AG04449 (cell line): ENCODE data around the gene CDC27.
"Not testable (repeated sequence)": the region's sequence is repeated elsewhere in the genome, so short reads cannot be mapped to it uniquely, and the experiment has no call there.

Experiments used
- CTCF ChIA-PET: fragments of 350-600 bp; formaldehyde crosslinking; extraction: SDS; loops from one replicate; lab custom pipeline; 2021; ENCODE audit warnings: antibody characterized with exemption; lab: Yijun Ruan, JAX
- POLR2A ChIA-PET: fragments of 400-600, 350-600 bp; formaldehyde crosslinking; extraction: SDS; loops from one replicate; lab custom pipeline; 2020; ENCODE audit warnings: antibody characterized with exemption, inconsistent platforms; lab: Yijun Ruan, JAX
- DNase-seq: peaks from one replicate; pipeline ENCODE4 v3.0.0-alpha.2; 2010; ENCODE audit warnings: low read depth, low spot score
- H3K4me3 ChIP-seq: 2 replicates; pipeline ENCODE4 v1.5.1; 2011; ENCODE audit warnings: low read depth, mild to moderate bottlenecking, control low read depth, low read length
- CTCF ChIP-seq: IDR thresholded peaks from one replicate; pipeline ENCODE4 v1.5.1; 2011; ENCODE audit warnings: mild to moderate bottlenecking, moderate library complexity, low read length, control low read depth, inconsistent platforms; ENCODE audit not compliant: insufficient read depth; ENCODE audit errors: missing control alignments

Gene CDC27

DNA sequence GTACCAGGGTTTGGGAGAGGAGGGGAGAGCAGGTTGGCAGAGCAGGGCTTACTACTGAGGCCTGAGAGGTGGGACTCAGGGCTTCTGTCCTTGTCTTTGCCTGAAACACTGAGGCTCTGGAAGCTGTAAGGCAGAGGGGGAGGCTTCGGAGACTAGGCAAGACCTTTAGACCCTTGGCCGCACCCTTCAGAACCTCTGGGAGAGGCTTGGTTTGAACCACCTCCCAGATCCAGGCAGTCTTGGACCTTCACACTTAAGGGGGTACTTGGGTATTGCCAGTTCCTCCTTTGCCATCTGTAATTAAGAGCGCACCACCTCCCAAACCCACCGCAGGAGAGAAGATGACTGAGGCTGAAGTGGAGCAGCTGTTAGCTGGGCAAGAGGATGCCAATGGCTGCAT, 33.0 kb upstream of the CDC27 start:
- DNase-seq: no peak
- TF ChIP-seq CTCF: no peak
- ChIA-PET CTCF (interaction anchor here (1.3 kb wide), 1 partner anchor 9 kb away, joined by 4 read pairs; no protein-coding TSS in a partner anchor), POLR2A (no interaction called here)
- H3K4me3 ChIP-seq: no peak overlapping the region

DNA sequence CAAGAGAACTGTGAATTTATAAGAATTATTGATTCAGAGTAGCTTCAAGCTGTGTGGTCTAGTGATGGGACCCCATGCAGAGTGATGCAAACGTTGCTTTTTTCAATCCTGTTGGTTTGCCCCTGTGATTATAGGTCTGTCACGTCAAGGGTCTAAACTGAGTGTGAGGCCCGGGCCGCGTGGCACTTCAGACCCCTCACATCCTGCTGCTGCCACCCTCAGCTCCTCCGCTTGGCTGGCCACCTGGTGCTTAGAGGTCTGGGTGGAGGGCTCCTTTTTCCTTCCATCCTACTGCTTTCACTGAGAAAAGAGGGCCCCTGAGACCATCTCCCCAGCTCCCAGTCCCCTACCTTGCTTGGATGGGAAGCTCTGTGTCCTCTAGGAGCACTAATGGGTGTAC, 32.1 kb upstream of the CDC27 start:
- H3K4me3 ChIP-seq: no peak overlapping the region
- CTCF ChIA-PET: interaction anchor here (0.8 to 2.4 kb wide), 4 partner anchors 11 to 95 kb away, joined by 4 to 10 read pairs (median 4); no protein-coding TSS in a partner anchor
- no peak for TF ChIP-seq CTCF
- POLR2A ChIA-PET: no interaction called here
- no peak for DNase-seq

GRCh38 chr17:47220531-47220999, 31.5 kb upstream of the CDC27 start:
- TF ChIP-seq CTCF: no peak
- CTCF ChIA-PET: interaction anchor here (0.8 to 2.4 kb wide), 4 partner anchors 10 to 95 kb away, joined by 4 to 10 read pairs (median 4); no protein-coding TSS in a partner anchor
- H3K4me3 ChIP-seq: no peak overlapping the region
- POLR2A ChIA-PET: no interaction called here
- DNase-seq: no peak

DNA sequence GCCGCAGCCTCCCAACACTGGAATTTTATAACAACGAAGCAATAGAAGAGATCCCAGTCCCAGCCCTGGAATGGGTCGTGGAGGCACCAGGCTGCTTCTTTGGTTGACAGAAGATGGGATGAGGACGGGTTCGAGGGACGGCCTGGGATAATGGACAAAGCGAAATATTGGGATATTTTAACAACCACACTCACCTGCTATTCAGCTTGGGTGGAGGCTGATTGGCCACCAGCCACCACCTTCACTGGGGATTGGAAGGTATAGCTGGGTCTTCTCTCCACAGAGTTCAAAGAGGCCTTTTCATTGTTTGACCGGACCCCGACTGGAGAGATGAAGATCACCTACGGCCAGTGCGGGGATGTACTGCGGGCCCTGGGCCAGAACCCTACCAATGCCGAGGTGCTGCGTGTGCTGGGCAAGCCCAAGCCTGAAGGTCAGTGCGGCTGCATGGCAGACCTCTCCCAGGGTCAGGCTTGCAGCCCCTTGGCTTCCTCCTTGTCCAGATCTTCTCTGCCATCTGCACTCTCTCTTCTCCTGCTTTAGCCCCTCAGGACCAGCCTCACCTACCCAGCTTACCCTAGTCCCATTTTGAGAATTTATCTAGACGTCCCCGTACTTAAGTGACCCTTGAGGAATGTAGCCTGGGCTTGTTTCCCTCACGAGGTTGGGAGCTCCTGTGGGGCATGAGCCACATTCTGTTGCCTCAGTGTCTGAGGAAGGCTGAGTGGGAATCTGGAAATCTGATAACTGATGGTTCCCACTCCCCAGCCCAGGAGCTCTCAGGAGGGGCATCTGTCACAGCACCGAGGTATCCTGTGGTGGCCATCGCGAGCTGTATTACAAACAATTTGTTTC, 30.8 kb upstream of the CDC27 start:
- DNase-seq: no peak
- H3K4me3 ChIP-seq: no peak overlapping the region
- no peak for TF ChIP-seq CTCF
- ChIA-PET POLR2A (no interaction called here), CTCF (interaction anchor here (1.2 to 2.4 kb wide), 3 partner anchors 8 to 20 kb away, joined by 3 to 10 read pairs (median 4); no protein-coding TSS in a partner anchor)

- no peak overlapping the region for H3K4me3 ChIP-seq
- no peak for TF ChIP-seq CTCF
- no peak for DNase-seq
- ChIA-PET POLR2A (no interaction called here), CTCF (interaction anchor here (0.6 to 2.4 kb wide), 4 partner anchors 9 to 1302 kb away, joined by 3 to 12 read pairs (median 6); no protein-coding TSS in a partner anchor)
Measured at GRCh38 chr17:47218896-47219430, 29.9 kb upstream of the CDC27 start.

DNA sequence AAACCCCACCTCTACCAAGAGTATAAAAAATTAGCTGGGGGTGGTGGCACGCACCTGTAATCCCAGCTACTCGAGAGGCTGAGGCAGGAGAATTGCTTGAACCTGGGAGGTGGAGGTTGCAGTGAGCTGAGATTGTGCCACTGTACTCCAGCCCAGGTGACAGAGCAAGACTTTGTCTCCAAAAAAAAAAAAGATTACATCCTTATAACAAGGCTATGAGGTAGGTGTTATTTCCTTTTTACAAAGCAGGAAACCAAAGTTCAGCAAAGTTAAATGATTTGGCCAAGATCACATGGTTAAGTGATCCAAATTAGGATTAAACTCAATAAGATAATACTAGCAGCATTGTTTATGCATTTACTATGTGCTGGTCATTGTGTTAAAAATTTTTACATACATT, 28.2 kb upstream of the CDC27 start:
- CTCF ChIA-PET: interaction anchor here (0.7 kb wide), 1 partner anchor 98 kb away, joined by 3 read pairs; no protein-coding TSS in a partner anchor
- DNase-seq, H3K4me3 ChIP-seq, POLR2A ChIA-PET: not testable (repeated sequence)

GRCh38 chr17:47216821-47217220, 27.7 kb upstream of the CDC27 start:
- H3K4me3 ChIP-seq, DNase-seq, POLR2A ChIA-PET: not testable (repeated sequence)
- CTCF ChIA-PET: interaction anchor here (0.7 kb wide), 1 partner anchor 99 kb away, joined by 3 read pairs; no protein-coding TSS in a partner anchor
